ENCODE measurements around the gene KATNB1.

DNA sequence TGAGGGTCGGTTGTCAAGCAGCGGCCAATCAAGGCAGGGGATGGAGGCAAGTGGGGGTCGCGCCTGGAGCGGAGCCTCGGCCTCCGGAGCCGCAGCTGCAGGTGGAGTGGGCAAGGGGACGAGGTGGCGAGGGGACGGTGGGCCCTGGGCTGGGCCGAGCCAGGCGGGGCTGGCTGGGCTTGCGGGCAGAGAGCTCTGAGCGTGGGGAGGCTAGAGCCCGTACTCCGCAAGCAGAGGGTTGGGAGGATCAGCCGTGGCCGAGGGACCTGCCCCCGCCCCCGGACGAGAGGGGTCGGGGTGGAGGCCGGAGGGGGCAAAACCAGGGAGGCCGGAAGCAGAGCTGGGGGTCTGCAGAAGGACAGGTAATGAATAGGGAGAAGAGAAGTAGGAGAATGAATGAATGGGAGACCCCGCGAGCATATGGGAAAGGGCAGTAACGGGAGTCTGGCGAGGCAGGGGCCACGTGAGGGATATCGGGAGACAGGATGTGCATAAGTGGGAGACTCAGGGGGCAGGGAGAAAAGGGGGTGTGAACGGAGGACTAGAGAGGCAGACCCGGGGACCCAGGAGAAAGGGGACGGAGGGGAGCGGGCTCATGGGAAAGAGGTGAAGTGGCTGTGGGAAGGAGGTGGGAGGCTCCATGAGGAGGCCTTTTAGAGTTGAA lies at the start of gene KATNB1:
- TF ChIP-seq, protein P1, sequence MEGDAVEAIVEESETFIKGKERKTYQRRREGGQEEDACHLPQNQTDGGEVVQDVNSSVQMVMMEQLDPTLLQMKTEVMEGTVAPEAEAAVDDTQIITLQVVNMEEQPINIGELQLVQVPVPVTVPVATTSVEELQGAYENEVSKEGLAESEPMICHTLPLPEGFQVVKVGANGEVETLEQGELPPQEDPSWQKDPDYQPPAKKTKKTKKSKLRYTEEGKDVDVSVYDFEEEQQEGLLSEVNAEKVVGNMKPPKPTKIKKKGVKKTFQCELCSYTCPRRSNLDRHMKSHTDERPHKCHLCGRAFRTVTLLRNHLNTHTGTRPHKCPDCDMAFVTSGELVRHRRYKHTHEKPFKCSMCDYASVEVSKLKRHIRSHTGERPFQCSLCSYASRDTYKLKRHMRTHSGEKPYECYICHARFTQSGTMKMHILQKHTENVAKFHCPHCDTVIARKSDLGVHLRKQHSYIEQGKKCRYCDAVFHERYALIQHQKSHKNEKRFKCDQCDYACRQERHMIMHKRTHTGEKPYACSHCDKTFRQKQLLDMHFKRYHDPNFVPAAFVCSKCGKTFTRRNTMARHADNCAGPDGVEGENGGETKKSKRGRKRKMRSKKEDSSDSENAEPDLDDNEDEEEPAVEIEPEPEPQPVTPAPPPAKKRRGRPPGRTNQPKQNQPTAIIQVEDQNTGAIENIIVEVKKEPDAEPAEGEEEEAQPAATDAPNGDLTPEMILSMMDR (IDR thresholded peaks at IDR 0.05; ENCODE audit: low read length), result no peak
- no peak for TF ChIP-seq EZH2 (optimal IDR thresholded peaks at IDR 0.05; ENCODE audit: low read depth, low read length)
- no peak for TF ChIP-seq EZH2phosphoT487 (IDR thresholded peaks at IDR 0.05; ENCODE audit: low read length)

Measured in MM.1S (cell line).